GM12872 (cell line): ENCODE results near the gene OR2T6.

Source experiments
- TF ChIP-seq, protein P1 (sequence below): IDR thresholded peaks from 3 replicates; pipeline ENCODE4 v1.5.1; 2011; ENCODE audit warnings: low read depth, mild to moderate bottlenecking, low read length, moderate library complexity; ENCODE audit not compliant: insufficient read depth

Gene OR2T6, protein sequence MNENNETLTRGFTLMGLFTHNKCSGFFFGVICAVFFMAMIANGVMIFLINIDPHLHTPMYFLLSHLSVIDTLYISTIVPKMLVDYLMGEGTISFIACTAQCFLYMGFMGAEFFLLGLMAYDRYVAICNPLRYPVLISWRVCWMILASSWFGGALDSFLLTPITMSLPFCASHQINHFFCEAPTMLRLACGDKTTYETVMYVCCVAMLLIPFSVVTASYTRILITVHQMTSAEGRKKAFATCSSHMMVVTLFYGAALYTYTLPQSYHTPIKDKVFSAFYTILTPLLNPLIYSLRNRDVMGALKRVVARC

DNA sequence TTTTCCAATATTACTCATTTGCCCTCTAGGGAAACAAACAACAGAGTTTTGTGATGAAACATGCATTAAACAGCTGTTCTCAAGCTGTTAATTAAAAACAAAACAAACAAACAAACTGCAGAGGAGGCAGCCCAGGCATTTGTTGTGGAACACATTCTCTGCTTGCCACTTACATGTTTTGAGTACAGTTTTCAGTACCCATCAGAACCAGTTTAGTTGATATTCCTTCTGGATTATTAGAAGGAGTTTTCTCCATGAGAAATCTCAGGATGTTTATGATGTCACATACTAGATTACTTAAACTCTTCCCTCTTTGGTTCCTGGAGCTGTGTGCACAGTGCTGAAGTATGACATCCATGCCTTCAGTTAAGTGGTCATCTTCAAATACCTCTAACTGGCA, at the start of gene OR2T6:
TSS of gene OR2T6 (plus strand) at position 301 of the 400 bp plus-strand sequence. CDS start 11,863 bp downstream, outside the sequence.
- TF ChIP-seq, protein P1, sequence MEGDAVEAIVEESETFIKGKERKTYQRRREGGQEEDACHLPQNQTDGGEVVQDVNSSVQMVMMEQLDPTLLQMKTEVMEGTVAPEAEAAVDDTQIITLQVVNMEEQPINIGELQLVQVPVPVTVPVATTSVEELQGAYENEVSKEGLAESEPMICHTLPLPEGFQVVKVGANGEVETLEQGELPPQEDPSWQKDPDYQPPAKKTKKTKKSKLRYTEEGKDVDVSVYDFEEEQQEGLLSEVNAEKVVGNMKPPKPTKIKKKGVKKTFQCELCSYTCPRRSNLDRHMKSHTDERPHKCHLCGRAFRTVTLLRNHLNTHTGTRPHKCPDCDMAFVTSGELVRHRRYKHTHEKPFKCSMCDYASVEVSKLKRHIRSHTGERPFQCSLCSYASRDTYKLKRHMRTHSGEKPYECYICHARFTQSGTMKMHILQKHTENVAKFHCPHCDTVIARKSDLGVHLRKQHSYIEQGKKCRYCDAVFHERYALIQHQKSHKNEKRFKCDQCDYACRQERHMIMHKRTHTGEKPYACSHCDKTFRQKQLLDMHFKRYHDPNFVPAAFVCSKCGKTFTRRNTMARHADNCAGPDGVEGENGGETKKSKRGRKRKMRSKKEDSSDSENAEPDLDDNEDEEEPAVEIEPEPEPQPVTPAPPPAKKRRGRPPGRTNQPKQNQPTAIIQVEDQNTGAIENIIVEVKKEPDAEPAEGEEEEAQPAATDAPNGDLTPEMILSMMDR, result no peak

DNA sequence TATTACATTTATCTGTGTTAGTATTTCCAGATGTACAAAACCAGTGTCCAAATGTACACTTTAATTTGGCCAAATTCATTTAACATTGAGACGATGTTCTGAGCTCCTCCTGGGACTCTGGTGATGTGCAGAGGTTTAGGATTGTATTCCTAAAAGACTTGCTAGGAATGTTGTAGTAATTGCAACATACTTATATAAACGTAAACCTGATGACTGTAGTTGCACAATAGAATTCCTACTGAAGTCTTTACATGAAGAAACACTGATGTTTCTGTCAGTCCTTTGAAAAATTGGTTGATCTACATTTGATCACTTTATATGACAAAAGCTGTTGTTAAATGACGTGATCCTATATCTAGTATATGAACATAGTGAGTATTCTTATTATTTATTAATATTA, 32.1 kb upstream of the OR2T6 start:
- TF ChIP-seq, protein P1, result no peak

DNA sequence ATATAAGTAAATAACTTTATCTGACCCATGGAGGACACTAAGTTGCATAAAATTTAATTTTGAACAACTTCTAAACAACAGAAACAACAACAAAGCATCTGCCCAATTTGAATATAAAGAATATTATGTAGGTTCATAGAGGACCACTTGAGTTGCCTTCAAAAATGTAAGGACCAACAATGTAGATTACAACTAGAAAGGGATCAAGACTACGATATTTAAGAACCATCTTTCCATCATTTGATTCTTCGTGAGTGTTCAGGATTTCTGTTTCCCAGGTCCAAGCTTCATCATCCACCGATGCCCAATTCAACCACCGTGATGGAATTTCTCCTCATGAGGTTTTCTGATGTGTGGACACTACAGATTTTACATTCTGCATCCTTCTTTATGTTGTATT, 27.1 kb upstream of the OR2T6 start, which contains the start of gene OR14C36:
TSS of gene OR14C36 (plus strand) at position 301 of the 400 bp plus-strand sequence. CDS start at position 301, 0 bp downstream.
- TF ChIP-seq, protein P1, result no peak

DNA sequence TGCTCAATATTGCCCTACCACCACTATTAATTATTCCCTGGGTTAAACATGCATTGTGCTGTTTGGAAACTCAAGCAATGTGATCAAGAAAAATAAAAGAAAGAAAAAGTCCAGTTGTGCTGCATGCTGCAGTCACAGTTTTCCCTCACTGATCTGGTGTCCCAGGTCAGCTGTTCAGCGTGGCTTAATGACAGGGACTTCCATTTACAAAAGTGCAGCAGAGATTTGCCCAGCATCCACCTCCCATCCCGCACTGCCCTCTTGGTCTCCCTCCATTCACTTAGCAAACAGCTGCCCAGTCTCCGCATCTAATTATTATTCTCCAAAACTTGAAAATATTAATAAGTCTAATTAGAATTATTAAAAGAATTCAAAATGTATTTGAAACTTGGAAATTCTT, 16.1 kb upstream of the OR2T6 start:
- TF ChIP-seq, protein P1, result no peak

DNA sequence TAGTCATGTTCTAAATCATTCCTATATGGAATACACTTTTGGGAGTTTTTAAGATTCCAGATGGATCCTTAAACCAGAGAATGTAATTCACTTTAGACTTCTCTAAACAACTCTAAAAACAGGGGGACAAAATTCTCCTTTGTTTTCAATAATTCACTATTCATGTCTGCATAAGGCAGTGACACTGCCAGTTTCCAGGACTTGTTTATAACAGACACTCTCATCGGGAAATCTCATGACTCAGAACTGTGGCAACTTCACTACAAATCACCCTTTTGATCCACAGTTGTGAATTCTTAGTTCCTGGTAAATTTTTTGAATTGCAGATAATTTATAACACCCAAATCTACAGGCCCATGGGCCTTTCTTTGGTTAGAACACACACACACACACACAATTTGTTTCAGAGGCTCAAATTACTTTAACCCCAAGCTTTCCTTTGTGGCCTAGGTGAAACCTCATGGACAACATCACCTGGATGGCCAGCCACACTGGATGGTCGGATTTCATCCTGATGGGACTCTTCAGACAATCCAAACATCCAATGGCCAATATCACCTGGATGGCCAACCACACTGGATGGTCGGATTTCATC, 14.3 kb upstream of the OR2T6 start, which contains the start of gene OR2T4:
TSS of gene OR2T4 (plus strand) at position 545 of the 595 bp plus-strand sequence. CDS start at position 545, 0 bp downstream.
- TF ChIP-seq, protein P1, result no peak

DNA sequence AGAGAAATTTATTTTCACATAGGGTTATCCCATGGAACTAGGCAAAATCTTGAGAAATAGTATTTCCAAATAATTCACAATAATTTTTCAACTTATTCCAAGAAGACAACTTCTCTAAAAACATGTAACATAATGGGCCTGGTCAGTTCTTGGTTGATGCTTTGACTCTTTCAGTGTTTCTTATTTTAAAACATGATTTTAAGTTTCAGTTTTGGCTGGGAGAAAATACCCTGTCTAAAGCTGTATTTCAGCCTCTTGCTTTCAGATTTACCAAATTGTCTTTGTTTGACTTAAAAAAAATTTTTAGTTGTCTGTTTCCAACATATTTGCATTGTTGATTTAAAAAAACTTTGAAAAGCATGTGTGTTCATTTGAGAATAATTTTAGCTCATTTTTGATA, 8.9 kb upstream of the OR2T6 start:
- TF ChIP-seq, protein P1, result no peak

DNA sequence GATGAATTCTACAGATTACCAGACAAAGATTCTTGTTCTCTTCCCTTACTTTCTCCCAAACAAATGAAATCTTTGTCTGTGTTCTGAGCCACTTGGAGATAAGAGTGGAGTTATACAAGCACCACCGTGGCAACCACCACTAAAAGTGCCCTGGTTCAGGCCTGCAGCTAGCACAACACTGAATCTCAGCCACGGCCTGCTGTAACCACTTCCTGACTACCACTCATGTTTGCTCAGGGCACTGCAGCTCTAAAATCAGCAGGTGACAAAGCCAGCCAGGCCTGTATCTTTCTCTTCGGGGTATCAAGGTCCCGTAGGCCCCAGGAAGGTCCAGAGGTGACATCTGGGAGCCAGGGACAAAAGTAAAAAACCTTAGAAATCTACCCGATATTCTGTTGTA, 3.2 kb upstream of the OR2T6 start:
- TF ChIP-seq, protein P1, result no peak
